ENCODE data around the gene COX7C. TPM values are rescaled to one million over a fixed set of nuclear protein-coding genes. Genes with fewer than 3 reads are reported as not detected.

Gene COX7C
- total RNA-seq, 1 donor from 2014 or later: 1,860 TPM

DNA sequence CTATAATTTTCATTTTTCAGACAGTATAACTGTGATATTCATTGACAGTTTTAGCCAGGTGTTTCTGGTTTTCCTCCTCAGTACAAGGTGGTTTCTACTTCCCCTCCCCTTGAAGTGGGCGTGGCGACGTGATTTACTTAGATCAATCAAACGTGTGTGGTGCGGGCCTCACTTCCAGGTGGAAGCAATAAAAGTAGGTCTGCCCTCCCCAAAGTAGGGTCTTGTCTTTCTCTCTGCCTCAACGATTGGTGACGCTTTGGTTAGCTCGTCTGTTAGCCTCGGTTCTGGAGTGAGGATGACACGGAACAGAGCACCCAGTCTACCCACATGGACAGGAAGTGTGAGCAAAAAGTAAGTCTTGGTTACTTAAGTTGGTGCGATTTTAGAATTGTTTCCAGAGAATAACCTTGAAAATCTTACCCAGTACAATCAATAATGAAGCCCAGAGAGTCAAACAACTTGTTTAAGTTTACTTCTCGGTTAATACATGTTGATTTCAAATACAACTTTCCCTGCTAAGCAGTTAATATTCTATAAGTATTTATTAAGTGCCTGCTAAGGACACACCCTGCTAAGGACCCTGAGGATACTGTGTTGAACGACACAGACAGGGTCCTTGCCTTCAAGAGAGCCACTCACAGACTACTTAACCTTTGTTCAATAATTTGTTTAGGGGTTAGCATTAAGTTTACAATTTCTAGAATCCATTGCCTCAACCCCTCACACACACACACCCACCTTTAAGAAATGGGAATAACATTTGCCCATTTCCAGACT is 48.4 kb downstream of the COX7C start:
- DNase-seq: no peak
- Histone ChIP-seq H3K36me3 (no peaks in the 10 kb centered on the region), H3K4me3 (no peak overlapping the region), H3K27me3 (ENCODE audit: low read depth) (no peaks in the 10 kb centered on the region), H3K9me3 (replicated peaks) (peaks cover under 1% of the 10 kb centered on the region), H3K27ac (replicated peaks) (no peak overlapping the region), H3K4me1 (no peaks in the 10 kb centered on the region)
- no peak for TF ChIP-seq CTCF (IDR thresholded peaks at IDR 0.05; ENCODE audit: borderline replicate concordance)
- intact Hi-C loops (cut with micrococcal nuclease): no loop called here

DNA sequence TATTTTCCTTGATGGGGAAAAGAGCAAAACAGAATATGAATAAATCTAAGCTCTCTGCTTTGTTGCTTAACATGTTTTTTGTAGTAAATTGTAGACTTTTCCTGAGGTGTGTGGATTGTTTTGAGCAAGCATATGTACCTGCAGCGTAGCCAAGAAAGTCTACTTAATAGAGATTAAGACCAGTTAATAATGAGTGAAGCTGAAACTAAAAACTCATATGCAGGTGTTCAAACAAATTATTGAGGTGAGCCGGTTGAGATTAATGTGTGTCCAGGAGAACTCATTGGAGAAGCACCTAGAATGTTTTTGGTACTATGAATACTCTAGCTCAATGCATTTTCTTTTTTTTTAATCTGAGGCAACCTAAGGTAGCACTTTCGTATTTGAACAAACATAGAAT is 49.2 kb downstream of the COX7C start:
- no peak for TF ChIP-seq CTCF (IDR thresholded peaks at IDR 0.05; ENCODE audit: borderline replicate concordance)
- DNase-seq: no peak
- Histone ChIP-seq H3K27me3 (ENCODE audit: low read depth) (no peaks in the 10 kb centered on the region), H3K4me1 (no peaks in the 10 kb centered on the region), H3K36me3 (no peaks in the 10 kb centered on the region), H3K27ac (replicated peaks) (no peak overlapping the region), H3K9me3 (replicated peaks) (no peaks in the 10 kb centered on the region), H3K4me3 (no peak overlapping the region)
- intact Hi-C loops (cut with micrococcal nuclease): no loop called here

All from left ventricle myocardium inferior (tissue), 1 donor.